NCI-H2171 (cell line): ENCODE results near the gene PROM2.

Experiments used
- DNase-seq: peaks from one replicate; lab custom pipeline; 2025; lab: John Stamatoyannopoulos, UW

PROM2 gene

GRCh38 chr2:95307878-95308277 is 33.6 kb downstream of the PROM2 start:
- no peak for DNase-seq

GRCh38 chr2:95308426-95308990 is 34.3 kb downstream of the PROM2 start:
- DNase-seq = no peak

GRCh38 chr2:95309599-95309998 is 35.4 kb downstream of the PROM2 start:
- no peak for DNase-seq

DNA sequence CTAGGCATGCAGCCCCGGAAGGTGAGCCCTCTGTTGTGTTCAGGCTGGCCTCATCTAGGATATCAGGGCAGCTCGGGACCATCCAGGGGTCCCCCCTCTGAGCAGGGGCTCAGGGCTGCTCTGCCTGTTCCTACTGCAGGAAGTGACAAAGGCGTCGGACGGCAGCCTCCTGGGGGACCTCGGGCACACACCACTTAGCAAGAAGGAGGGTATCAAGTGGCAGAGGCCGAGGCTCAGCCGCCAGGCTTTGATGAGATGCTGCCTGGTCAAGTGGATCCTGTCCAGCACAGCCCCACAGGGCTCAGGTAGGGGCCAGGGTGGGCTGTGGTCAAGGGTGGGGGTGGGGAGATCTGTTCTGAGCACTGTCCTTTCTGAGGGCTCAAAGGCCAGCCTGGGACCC is 36.0 kb downstream of the PROM2 start:
- no peak for DNase-seq

GRCh38 chr2:95310651-95311050 is 36.4 kb downstream of the PROM2 start:
- no peak for DNase-seq

GRCh38 chr2:95311815-95312542 is 37.7 kb downstream of the PROM2 start:
- no peak for DNase-seq

GRCh38 chr2:95312543-95313201 is 38.4 kb downstream of the PROM2 start:
- DNase-seq = no peak

DNA sequence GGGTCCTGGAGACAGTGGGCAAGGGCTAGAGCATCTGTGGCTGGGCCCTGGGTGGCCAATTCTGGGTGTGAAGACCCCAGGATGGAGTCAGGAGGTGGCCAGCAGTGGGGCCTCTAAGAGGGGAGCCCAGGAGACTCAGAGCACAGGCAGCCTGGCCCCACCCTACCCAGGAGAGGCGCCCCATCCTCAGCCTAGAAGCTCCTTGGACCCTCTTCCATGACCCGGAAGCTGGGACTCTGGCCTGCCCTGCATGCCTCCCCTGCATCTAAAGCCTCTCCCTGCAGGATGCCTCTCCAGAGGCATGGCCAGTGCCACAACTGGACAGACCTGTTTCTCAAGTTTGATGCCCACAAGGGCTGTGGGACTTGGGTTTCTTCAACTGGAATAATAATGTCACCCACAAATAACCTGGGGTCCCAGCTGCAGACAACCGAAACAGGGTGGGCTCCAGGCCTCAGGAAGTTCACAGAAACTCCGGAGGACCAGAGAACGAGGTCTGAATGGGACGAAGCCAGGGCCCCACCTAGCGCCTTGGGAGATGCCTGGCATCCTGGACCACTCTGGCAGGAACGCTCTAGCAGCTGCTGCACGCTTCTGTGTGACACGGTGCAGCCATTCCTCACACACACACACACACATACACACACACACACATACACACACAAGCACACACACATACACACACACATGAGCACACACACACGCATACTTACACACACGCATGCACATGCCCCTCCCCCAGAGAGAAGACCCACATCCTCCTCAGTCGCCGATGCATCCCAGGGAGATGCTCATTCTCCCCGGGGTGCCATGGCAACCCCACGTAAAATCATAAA is 39.3 kb downstream of the PROM2 start:
- no peak for DNase-seq

GRCh38 chr2:95314598-95314963 is 40.3 kb downstream of the PROM2 start:
- no peak for DNase-seq

- DNase-seq = no peak
Measured at GRCh38 chr2:95314964-95315611, 40.8 kb downstream of the PROM2 start.

- DNase-seq = no peak
Measured at GRCh38 chr2:95315801-95316411, 41.7 kb downstream of the PROM2 start.

DNA sequence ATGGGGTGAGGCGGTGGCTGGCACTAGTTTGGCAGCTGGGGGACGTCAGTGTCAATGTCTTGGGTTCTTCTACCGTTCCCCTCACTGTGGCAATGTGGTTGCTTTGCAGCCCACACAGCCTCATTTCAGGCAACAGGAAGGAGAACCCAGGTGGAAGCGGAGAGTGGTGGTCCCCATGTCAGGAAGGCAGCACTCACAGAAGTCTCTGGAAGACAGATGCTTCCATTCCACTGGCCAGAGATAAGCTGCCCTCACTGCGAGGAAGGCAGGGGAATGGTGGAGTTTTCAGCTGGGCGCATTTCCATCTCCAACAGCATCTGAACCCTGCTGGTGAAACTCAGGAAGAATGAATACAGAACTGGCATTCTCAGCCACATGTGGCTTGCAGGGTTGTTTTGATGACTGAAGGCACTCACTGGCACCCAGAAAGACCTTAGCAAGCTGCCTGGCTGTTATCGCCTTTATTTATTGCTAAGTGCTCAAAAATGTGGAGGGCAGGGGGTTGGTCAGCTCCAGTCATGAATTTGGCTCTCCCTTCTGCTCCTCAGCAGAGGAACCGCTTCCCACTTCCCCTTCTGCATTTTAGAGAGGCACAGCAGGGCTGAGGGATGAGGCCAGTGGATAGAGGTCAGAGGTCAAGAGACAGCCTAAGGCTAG is 42.3 kb downstream of the PROM2 start:
- no peak for DNase-seq

DNA sequence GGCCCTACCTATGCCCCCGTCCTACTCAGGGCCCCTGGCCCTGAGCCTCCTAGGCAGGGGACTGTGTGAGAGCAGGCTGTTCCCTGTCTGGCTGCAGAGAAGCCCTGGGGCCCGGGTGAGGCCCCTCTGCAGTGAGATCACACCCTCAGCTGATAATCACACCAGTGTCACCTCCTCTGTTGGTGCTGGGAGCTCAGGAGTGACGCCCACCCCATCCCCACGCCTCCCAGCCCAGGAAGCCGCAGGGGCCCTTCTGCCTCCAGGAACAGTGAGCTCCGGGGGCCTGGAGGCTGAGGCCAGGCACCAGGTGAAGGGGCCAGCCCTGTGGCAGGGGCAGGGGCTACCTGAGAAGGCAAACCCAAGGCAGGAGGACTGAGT is 42.9 kb downstream of the PROM2 start:
- no peak for DNase-seq

GRCh38 chr2:95317665-95318425 is 43.6 kb downstream of the PROM2 start:
- no peak for DNase-seq

DNA sequence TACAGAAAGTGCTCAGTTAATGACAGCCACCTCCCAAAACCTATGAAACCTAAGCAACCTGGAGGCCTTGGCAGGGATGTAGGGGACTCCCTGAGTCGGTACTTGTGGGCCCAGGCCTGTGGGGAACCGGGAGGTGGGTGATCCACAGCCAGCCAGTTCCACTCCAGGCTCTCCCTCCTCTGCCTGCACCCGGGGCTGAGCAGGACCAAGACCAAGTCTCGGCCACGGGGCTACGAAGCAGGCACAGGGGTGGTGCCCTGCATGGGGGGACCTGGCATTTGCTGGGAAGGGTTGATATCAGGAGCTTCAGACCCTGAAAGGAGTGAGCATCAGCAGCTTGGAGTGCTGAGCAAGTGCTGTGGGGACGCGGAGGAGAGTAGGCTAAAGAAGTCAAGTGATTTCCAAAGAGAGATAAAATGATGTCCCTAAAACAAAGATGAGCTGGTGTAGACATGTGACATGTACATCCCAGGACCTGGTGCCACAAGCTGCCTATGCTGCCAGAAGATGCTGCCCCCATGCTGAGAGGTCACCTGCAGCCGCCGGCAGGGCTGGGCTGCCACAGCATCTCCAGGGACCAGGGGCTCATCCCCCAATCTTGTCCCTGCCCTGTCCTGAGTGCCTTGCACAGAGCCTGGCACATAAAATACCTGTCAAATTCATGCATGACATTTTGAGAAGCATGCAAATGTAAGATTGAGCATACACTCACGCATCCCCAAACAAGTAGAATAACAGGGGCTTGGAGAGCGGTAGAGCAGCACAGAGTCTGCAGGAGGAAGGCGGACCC is 44.4 kb downstream of the PROM2 start:
- no peak for DNase-seq

DNA sequence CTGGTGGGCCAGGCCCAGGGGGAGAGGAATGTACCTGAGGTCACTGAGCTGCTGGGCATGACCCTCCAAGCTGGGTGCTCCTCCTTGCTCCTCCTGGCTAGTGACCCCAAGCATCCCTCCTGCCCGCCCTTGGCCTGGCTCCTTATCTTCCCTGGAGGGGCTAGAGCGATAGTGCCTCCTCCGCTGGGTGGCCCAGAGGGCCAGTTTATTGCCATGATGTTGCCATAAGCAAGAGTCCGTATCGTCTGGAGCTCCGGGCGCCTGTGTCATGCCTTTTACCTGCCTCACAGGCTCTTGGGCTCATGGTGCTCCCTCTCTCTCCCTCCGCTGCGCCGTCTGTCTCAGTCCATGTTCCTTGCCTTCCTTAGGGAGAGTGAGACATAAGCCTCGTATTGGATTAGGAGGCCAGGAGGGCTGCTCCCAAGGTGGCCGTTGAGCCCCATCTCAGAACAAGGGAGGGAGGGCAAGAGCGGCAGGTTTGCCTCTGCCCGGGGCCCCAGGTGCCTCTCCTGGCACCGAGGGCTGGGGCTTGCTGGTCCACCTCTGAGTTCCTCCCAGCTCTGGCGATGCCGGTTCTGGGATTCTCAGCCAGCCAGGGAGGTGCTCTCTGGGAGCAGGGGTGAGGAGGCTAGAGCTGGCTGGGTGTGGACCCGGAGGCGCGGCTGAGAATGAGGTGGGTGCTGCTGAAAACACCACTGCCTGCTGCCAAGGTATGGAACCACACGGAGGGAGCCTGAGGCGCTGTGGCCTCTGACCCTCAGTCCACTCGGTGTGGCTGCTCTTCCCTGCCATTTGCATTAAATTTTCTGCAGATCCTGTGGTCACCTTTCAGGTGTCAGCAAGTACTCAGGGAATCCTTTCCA is 45.5 kb downstream of the PROM2 start:
- no peak for DNase-seq

GRCh38 chr2:95320344-95320712 is 46.1 kb downstream of the PROM2 start:
- no peak for DNase-seq

DNA sequence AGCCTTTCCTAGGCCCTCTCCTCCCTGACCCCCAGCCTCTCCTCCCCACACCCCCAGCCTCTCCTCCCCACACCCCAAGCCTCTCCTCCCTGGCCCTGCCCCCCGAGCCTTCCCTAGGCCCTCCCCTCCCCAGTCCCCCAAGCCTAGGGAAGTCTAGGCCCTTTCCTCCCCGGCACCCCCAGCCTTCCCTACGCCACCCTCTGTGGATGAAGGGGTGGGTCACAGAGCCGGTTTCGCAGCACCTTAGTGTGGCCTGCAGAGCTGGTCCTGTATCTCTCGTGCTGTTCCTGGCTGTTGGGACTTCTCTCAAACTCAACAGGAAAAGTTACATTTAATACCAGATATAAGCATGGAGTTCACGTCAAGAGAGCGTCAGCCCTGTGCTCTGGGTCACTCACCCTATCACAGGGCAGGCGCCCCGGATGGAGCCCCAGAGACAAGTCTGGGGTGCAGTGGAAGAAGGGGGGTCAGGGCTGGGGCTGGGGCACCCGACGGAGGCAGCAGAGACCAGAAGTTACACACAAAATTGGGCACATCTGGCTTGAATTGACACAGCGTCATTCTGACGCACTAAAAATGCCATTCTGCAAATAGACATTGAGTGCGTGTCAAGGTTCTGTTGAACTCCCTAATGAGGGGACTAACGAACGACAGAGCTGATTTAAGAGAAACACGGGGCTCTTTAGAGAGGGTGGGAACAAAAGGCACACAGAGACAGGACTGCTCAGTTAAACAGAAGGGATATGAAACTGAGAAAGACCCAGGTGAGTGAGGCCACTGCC is 46.9 kb downstream of the PROM2 start:
- no peak for DNase-seq
